H9 (cell line): Measurements from ENCODE around the gene GTF2A2. TPM values are rescaled to one million over a fixed set of nuclear protein-coding genes. Genes with fewer than 3 reads are reported as not detected.
A peak's percentile ranks its signal among the peaks of the same experiment; 100 is the strongest.

Source experiments
- DNase-seq: peaks from one replicate; pipeline ENCODE4 v3.0.0-alpha.2; 2017
- H2AFZ ChIP-seq: one replicate; pipeline ENCODE4 v1.6.1; 2013; ENCODE audit warnings: mild to moderate bottlenecking, low read length, control low read depth, moderate library complexity
- H2AK5ac ChIP-seq: 2 replicates; pipeline ENCODE4 v1.6.1; 2013; ENCODE audit warnings: low read length, control low read depth, mixed read lengths; ENCODE audit not compliant: insufficient read length
- H2BK120ac ChIP-seq: one replicate; pipeline ENCODE4 v1.6.1; 2013; ENCODE audit warnings: low read depth, mild to moderate bottlenecking, low read length, control low read depth, inconsistent platforms; ENCODE audit not compliant: poor library complexity, severe bottlenecking
- H2BK12ac ChIP-seq: 2 replicates; pipeline ENCODE4 v1.6.1; 2013; ENCODE audit warnings: low read length, control low read depth, mixed read lengths, low read depth; ENCODE audit not compliant: insufficient read length
- H2BK15ac ChIP-seq: 2 replicates; pipeline ENCODE4 v1.6.1; 2013; ENCODE audit warnings: low read depth, low read length, control low read depth
- H2BK20ac ChIP-seq: one replicate; pipeline ENCODE4 v1.6.1; 2013; ENCODE audit warnings: low read depth, mild to moderate bottlenecking, low read length, control low read depth, inconsistent platforms; ENCODE audit not compliant: poor library complexity, severe bottlenecking
- H2BK5ac ChIP-seq: 2 replicates; pipeline ENCODE4 v1.6.1; 2013; ENCODE audit warnings: low read length, control low read depth, mixed read lengths; ENCODE audit not compliant: insufficient read length
- H3K14ac ChIP-seq: 2 replicates; pipeline ENCODE4 v1.6.1; 2013; ENCODE audit warnings: low read length, control low read depth; ENCODE audit not compliant: insufficient read depth
- H3K18ac ChIP-seq: 2 replicates; pipeline ENCODE4 v1.6.1; 2013; ENCODE audit warnings: low read depth, mild to moderate bottlenecking, mixed read lengths, low read length, control low read depth; ENCODE audit not compliant: insufficient read length
- H3K23ac ChIP-seq: 2 replicates; pipeline ENCODE4 v1.6.1; 2013; ENCODE audit warnings: low read length, control low read depth, mixed read lengths, low read depth; ENCODE audit not compliant: insufficient read length
- H3K23me2 ChIP-seq: 2 replicates; pipeline ENCODE4 v1.6.1; 2013; ENCODE audit warnings: low read depth, mild to moderate bottlenecking, mixed read lengths, low read length, control low read depth; ENCODE audit not compliant: insufficient read length, poor library complexity, severe bottlenecking
- H3K27ac ChIP-seq: 2 replicates; pipeline ENCODE4 v1.5.1; 2013; ENCODE audit warnings: low read length, control low read depth, mixed read lengths, low read depth; ENCODE audit not compliant: insufficient read length
- H3K27me3 ChIP-seq: 2 replicates; pipeline ENCODE4 v1.6.1; 2013; ENCODE audit warnings: low read length, control low read depth, inconsistent platforms; ENCODE audit not compliant: insufficient read depth
- H3K4ac ChIP-seq: 2 replicates; pipeline ENCODE4 v1.6.1; 2013; ENCODE audit warnings: low read depth, mild to moderate bottlenecking, control low read depth, inconsistent platforms, low read length, moderate library complexity
- H3K4me1 ChIP-seq: 2 replicates; pipeline ENCODE4 v1.6.1; 2013; ENCODE audit warnings: low read length, control low read depth, inconsistent platforms; ENCODE audit not compliant: insufficient read depth
- H3K4me2 ChIP-seq: 2 replicates; pipeline ENCODE4 v1.6.1; 2013; ENCODE audit warnings: low read length, control low read depth, mixed read lengths; ENCODE audit not compliant: insufficient read length, insufficient read depth
- H3K56ac ChIP-seq: 2 replicates; pipeline ENCODE4 v1.6.1; 2013; ENCODE audit warnings: low read depth, mild to moderate bottlenecking, mixed read lengths, low read length, control low read depth; ENCODE audit not compliant: insufficient read length
- H3K79me1 ChIP-seq: 2 replicates; pipeline ENCODE4 v1.6.1; 2013; ENCODE audit warnings: low read depth, mild to moderate bottlenecking, moderate library complexity, low read length, control low read depth, inconsistent platforms; ENCODE audit not compliant: insufficient read depth, poor library complexity, severe bottlenecking
- H3K79me2 ChIP-seq: 2 replicates; pipeline ENCODE4 v1.6.1; 2013; ENCODE audit warnings: low read length, control low read depth, inconsistent platforms; ENCODE audit not compliant: insufficient read depth
- H3K9ac ChIP-seq: 2 replicates; pipeline ENCODE4 v1.6.1; 2013; ENCODE audit warnings: low read length, control low read depth, mixed read lengths; ENCODE audit not compliant: insufficient read length; ENCODE audit errors: extremely low read depth
- H3K9me3 ChIP-seq: one replicate; pipeline ENCODE4 v1.6.1; 2013; ENCODE audit warnings: low read depth, low read length, inconsistent platforms; ENCODE audit not compliant: control insufficient read depth
- H3T11ph ChIP-seq: one replicate; pipeline ENCODE4 v1.6.1; 2013; ENCODE audit warnings: mild to moderate bottlenecking, low read length, control low read depth, inconsistent platforms
- H4K20me1 ChIP-seq: one replicate; pipeline ENCODE4 v1.6.1; 2013; ENCODE audit not compliant: control insufficient read depth, insufficient read length, insufficient read depth
- H4K5ac ChIP-seq: 2 replicates; pipeline ENCODE4 v1.6.1; 2013; ENCODE audit warnings: low read depth, mild to moderate bottlenecking, mixed read lengths, low read length, control low read depth; ENCODE audit not compliant: insufficient read length
- H4K8ac ChIP-seq: replicated peaks from 2 replicates; pipeline ENCODE4 v1.6.1; 2013; ENCODE audit warnings: low read length, control low read depth, mixed read lengths, low read depth; ENCODE audit not compliant: insufficient read length
- H4K91ac ChIP-seq: 2 replicates; pipeline ENCODE4 v1.6.1; 2013; ENCODE audit warnings: low read depth, mild to moderate bottlenecking, moderate library complexity, mixed read lengths, low read length, control low read depth; ENCODE audit not compliant: insufficient read length
- H3K27ac Mint-ChIP-seq, 3 experiments: 2 replicates in 2 of 3; 3 replicates in 1 of 3; pipeline ENCODE4 v1.8.0; 2020 to 2021; ENCODE audit warnings: mixed read lengths in 3 of 3, mild to moderate bottlenecking in 1 of 3, moderate library complexity in 1 of 3
- H3K27me3 Mint-ChIP-seq: 2 replicates; pipeline ENCODE4 v1.8.0; 2021; ENCODE audit warnings: low read depth, mild to moderate bottlenecking, moderate library complexity, mixed read lengths
- H3K36me3 Mint-ChIP-seq, 3 experiments: 2 replicates in 2 of 3; 3 replicates in 1 of 3; pipeline ENCODE4 v1.8.0; 2020 to 2021; ENCODE audit warnings: low read depth in 3 of 3, mixed read lengths in 3 of 3; ENCODE audit not compliant: insufficient read depth in 1 of 3
- H3K4me1 Mint-ChIP-seq, 2 experiments: 2 replicates each; pipeline ENCODE4 v1.8.0; 2020; ENCODE audit warnings: mixed read lengths in 2 of 2
- H3K4me3 Mint-ChIP-seq, 2 experiments: 2 replicates in 1 of 2; 3 replicates in 1 of 2; pipeline ENCODE4 v1.8.0; 2020 to 2021; ENCODE audit warnings: mild to moderate bottlenecking in 2 of 2, mixed read lengths in 2 of 2, moderate library complexity in 1 of 2
- H3K9me3 Mint-ChIP-seq, 2 experiments: 2 replicates in 1 of 2; 3 replicates in 1 of 2; pipeline ENCODE4 v1.8.0; 2020; ENCODE audit warnings: mild to moderate bottlenecking in 2 of 2, mixed read lengths in 2 of 2, moderate library complexity in 1 of 2
- CTCF ChIP-seq: fragments of 200-600 bp; sonication (generic); conservative IDR thresholded peaks from 3 replicates; pipeline ENCODE4 v1.8.0; 2021; ENCODE audit warnings: antibody characterized with exemption, mild to moderate bottlenecking
- WGBS: extraction: QIAGEN DNeasy Blood & Tissue Kit; methylation state at CpG from one replicate; pipeline ENCODE4 v1.1.7; 2013; ENCODE audit warnings: missing lambda C conversion rate, low lambda C conversion rate, mixed read lengths; ENCODE audit not compliant: insufficient read length; ENCODE audit errors: extremely low coverage; 5-methylcytosine and 5-hydroxymethylcytosine counted together
- total RNA-seq: library from RNA; stranded (reverse); gene quantifications from 2 replicates; pipeline ENCODE4 v1.2.1, GENCODE V29; 2021

GTF2A2 gene
- total RNA-seq, 1 experiment from 2014 or later, result 144 TPM

GRCh38 chr15:59688423-59688781 lies 31.1 kb upstream of the GTF2A2 start:
- WGBS, result no CpG with 5 or more reads among the region's 15 CpGs
- H3K36me3 Mint-ChIP-seq, result peaks cover 3 to 21% (median 8%) of the 10 kb centered on the region in 3 experiments

More at GRCh38 chr15:59688423-59688781, 31.1 kb upstream of the GTF2A2 start:
- H3K18ac ChIP-seq, result peak overlapping the region; percentile 91
- no peaks in the 10 kb centered on the region for H4K20me1 ChIP-seq
- peak overlapping the region; percentile 78 for H3K4me2 ChIP-seq
- no peak overlapping the region for H4K5ac ChIP-seq
- peak overlapping the region; percentile 92; the same call in 1 of the 2 replicates for H3K14ac ChIP-seq
- no peaks in the 10 kb centered on the region for H3K23me2 ChIP-seq
- no peak overlapping the region for H3K23ac ChIP-seq
- no peak overlapping the region for H2BK120ac ChIP-seq
- peaks cover 5% of the 10 kb centered on the region; the same call in 1 of the 2 replicates for H3K4me1 ChIP-seq
- no peak overlapping the region for H3K4ac ChIP-seq
- peaks cover 27% of the 10 kb centered on the region; the same call in 1 of the 2 replicates for H3K79me2 ChIP-seq
- no peak overlapping the region for H2BK12ac ChIP-seq
- H2AK5ac ChIP-seq, result no peak overlapping the region
- peak overlapping the region; percentile 57 for H3K27ac ChIP-seq
- no peak for DNase-seq
- Mint-ChIP-seq H3K9me3 (no peaks in the 10 kb centered on the region), H3K27me3 (peaks cover 17% of the 10 kb centered on the region), H3K4me3 (peak overlapping the region; percentile 94 to 96), H3K4me1 (peaks cover 7 to 13% of the 10 kb centered on the region in 2 experiments), H3K27ac (peak overlapping the region; percentile 91 to 98 (median 96))
- no peak overlapping the region for H4K8ac ChIP-seq
- no peaks in the 10 kb centered on the region for H3K27me3 ChIP-seq
- no peak overlapping the region for H2BK5ac ChIP-seq
- H3K9me3 ChIP-seq, result no peaks in the 10 kb centered on the region
- H3K9ac ChIP-seq, result peak overlapping the region; percentile 90
- no peak overlapping the region for H2BK15ac ChIP-seq
- H3K79me1 ChIP-seq, result no peaks in the 10 kb centered on the region
- no peak overlapping the region for H3K56ac ChIP-seq
- no peak for TF ChIP-seq CTCF
- no peak overlapping the region for H3T11ph ChIP-seq
- no peak overlapping the region for H2BK20ac ChIP-seq
- no peak overlapping the region for H2AFZ ChIP-seq
- no peak overlapping the region for H4K91ac ChIP-seq
